NCI-H2227 (cell line): ENCODE data around the gene CPLX1.

ENCODE experiments used
- DNase-seq: peaks from one replicate; lab custom pipeline; 2025; ENCODE audit not compliant: unreplicated experiment; lab: John Stamatoyannopoulos, UW

Gene CPLX1

DNA sequence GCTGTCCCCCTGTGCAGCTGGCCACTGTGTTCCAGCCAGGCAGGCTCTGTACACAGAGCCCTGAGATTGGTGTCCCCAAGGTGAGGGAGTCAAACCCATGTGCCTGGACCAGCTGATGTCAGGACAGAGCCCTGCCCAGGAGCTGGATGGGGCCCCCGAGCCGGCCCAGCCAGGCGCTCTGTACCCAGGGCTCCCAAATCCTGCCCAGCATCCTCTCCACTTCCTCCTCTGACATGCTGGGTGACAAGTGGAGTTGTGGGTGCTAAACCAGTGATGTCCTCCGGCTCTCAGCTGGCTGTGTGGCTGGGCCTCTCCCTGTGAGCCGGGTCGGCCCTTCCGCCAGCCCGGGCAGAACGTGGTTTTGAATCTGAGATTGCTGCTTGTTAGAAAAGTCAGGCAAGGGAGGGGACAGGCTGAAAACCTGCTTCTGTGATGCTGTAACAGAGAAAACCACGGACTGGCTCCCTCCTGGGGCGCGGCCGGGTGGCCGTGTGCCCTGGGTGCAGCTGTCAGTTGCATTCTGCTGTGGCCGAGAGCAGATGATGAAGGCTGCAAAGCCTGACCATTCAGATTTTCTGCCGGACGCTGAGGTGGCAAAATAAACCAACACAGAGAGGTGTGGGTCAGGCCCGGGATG lies 7.9 kb upstream of the CPLX1 start:
- DNase-seq, result no peak

DNA sequence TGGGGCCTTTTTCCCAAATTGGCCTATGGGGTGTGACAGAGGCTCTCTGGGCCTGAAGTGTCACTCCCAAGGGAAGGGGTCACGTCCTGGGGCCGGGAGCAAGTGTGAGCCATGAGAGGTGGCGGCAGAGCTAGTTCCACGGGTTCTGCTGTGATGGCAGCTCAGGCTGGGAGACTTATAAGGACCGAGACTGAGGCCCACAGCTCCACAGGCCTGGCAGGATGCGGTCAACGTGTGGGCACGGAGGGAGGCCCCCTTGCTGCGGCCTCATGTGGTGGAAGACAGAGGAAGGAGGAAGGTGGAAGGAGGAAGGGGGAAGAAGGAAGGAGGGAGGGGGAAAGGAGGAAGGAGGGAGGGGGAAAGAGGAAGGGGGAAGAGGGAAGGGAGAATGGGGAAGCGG lies 7.2 kb upstream of the CPLX1 start:
- no peak for DNase-seq

DNA sequence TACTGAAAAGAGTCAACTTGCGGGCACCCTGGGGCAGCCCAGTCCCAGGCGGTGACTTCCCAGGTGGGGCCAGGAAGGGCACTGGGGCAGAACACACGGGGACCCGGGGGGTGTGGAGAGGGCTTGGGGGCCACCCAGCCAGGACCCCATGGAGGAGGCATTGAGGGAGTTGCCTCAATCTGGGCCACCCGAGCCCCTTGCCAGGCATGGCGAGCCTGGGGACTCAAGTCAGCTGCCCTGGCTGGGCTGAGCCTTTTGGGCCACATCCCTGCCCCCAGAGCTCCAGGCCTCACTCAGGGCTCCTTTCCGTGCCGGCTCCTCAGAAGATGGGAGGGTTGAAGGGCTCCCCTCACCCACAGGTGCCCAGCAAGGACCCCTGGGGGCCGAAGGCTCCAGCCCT lies 6.6 kb upstream of the CPLX1 start:
- DNase-seq, result no peak

DNA sequence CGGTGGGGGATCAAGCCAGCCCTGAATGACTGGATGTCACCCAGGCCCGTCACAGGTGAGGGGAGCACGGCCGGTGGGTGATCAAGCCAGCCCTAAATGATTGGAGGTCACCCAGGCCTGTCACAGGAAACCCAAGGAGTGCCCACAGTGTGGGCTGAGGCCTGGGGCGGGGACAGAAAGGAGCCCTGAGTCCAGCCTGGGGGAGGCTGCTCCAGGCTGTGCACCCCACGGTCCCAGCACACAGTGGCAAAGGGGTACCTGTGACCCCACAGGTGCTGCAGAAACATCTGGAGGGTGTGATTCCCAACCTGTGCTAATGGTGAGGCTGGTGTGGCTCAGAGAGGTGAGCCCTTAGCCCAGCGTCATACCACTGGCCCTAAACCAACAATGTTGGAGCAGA lies 6.2 kb upstream of the CPLX1 start:
- DNase-seq, result no peak

DNA sequence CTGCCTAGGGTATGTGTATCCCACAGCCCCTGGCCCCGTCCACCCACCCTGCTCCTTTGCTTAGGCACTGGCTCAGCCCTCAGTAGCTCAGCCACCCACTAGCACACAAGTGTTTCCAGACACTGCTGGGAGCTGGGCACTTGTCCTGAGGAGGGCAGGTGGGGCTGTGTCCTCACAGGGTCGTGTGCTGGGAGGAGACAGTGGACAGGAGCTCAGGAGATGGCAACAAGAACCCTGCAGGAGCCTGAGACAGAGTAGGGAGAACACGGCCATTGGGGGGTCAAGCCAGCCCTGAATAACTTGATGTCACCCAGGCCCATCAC lies 5.5 kb upstream of the CPLX1 start:
- DNase-seq, result no peak

DNA sequence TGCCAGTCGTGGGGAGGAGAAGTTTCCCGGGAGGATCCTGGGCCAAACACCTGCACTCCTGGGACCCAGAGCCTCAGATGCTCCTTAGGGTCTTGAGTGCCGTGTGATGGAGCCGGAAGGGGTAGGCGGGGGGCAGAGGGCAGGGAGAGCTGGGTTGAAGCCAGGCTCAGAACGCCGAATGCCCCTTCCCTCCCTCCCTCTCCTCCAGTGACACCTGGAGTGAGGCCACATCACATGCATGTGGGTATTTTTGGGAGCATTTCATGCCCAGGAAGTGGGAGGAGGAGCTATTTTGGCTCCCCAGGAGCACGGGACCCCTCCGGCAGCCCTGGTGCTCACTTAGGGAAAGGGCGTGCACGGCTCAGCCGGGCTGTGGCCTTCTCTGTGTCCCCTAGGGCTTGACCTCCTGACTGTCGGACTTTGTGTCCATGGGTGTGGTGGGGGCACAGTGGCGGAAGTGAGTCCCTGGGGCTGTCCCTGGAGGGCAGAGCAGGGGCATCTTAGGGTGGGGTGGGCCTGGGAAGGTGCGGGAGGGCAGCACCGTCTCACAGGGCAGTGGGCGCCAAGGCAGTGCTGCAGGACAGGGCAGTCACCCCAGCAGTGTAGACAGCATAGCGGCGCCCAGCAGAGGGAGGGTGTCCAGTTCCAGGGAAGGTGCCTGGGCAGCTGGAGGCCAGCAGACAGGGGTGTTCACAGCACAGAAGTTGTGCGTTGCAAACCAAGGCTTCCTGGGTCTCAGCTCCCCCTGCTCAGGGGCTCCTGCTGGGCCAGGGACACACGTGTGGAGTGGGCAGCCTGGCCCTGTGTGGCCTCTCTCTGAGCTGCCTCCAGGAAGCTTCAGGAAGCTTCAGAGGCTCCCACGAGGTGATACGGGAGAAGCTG lies 4.9 kb upstream of the CPLX1 start:
- DNase-seq, result no peak

DNA sequence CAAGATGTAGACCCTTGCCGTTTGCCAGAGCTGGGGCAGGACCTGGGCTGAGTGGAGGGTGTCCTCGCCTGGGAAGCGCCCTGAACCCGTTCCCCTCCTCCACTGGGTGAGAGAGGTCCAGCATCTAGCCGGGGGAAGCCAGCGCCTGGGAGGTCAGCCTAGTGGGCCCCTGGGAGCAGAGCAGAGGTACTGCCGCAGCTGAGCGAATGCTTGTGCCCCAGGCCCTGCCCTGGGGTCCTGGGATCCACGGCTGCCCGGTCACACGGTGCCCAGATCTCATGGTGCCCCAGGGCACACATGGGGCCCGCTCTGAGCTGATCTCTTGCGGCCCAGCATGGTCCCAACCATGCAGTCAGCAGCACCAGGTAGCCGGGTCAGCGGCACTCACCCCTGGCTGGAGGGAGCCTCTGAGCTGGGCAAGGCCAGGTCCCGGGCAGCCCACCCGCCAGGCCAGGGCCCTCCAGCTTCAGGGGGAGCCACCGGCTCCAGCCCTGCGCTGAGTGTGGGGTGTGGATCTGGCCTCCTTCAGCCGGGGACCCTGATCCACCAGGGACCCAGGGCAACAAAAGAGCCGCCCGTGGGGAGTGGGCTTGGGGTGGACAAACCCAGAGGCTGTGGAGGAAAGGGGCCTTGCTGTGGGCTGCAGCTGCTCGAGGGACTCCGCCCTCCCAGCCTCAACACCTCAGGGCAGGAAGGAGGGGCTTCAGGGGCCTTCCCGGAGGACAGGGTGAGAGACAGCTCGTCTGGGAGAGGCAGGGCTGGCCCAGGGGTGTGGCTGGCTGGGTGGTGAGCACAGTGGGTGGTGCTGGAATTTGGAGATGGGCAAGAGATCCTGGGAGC lies 4.1 kb upstream of the CPLX1 start:
- no peak for DNase-seq

DNA sequence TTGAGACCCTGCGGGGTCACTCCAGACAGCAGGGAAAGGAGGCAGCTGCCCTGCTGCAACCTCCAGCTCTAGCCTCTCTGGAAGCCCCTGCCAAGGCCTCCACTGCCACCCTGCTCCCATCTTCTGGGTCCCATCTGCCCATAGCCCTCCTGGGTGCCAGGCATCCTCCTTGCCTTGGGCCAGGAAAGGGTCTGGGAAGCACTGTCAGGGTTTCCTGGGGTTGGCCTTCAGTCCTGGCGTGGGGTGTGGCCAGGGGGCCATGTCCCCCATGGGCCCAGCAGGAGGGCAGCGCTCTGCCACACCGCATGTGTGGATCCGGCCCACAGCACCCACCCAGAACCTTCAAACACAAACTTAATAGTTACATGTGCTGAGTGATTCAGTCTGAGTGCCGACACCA lies 3.4 kb upstream of the CPLX1 start:
- DNase-seq, result no peak

DNA sequence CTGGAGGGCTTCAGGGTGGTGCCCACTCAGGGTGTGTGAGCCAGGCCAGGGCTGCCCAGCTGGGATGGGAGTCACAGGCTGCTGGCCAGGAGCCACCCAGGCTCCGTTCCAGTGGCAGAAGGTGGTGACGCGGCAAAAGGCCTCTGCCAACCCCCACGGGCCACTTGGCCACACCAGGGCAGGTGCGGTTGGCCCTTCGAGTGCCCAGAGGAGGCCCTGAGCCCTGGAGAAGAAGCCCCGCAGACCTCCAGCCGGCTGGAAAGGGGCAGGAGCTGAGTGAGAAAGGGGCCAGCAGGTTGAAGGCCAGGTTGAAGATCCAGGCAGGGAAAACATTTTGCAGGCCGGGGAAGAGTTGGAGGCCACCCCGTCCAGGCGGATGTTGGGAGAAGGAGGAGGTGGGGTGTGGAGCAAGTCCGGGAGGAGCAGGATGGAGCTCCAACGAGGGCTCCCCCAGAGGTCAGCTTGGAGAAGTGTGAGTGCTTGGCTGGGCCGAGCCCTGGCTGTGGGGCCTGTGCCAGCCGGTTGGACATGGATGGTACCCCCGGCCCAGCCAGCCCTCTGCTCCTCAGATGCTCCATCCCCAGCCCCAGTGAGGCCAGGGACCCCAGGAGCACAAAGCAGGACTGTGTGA lies 2.8 kb upstream of the CPLX1 start:
- DNase-seq, result no peak

DNA sequence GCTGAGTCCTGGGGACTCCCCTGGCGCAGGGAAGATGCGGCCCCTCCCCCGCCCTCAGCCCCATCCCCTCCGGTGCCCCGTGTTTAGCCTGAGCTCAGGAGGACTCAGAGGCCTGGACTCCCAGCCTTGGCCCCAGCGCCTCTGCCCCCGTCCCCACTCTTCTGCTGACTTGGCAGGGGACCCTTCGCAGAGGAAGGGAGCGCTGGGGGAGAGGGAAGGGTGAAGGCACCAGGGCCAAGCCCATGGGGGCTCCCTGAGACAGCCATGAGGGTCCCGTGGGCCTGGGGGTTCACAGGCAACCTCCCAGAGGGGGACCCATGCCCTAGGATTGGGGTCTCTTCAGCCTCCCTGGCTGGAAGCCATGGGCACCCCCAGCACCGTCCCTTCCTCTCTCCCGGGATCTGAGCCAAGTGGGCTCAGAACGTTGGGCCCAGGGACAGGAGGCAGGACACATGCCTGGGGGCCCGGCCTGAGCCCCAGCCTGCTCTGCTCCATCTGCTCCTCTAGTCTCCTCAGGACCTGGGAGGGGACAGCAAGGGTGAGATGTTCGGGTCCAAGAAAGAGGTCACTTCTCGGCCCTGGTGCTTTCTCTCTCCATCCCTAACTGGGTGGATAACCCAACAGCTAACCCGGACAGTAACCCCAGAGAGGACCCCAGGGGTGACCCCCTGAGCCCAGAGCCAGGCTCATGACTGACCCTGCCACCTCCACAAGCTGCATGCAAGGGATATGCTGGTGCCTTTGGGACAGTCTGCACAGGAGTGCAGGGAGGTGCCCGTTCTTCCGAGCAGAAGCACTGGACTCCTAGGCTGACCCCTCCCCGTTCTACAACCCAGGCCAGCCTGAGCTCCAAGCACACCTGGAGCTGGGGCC lies 1.5 kb upstream of the CPLX1 start:
- no peak for DNase-seq

DNA sequence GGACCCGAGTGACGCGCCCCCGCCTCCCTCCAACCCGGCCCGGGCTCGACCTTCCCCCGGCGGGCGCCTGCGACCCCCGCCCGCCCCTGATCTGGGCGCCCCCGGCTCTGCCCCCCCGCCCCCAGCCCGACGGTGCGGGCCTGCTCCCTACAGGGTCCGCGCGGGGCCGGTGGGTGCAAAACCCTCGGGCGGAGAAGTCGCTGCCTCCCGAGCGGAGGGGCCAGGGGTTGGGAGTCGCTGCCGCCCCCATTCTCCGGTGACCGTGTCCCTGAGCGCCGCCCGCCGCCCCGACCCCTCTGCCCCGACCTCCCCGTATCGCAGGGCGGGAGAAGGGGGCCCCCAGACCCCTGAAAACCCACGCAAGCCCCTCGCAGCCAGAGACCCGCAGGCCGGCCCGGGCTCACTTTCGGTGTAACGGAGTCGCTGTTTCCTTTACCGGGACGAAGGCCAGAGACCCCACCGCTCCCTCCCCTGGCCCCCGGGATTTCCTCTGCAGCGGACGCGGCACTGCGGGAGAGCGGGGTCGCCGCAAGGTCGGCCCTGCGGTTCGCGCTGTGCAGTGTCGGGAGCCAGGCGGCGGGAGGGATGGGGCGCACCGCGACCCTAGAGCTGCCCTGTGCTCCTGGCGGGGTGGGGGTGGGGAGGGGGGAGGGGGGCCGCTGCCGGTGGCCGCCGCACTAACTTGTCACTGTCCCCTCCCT lies 729 bp upstream of the CPLX1 start:
- DNase-seq, result peak; percentile 26

DNA sequence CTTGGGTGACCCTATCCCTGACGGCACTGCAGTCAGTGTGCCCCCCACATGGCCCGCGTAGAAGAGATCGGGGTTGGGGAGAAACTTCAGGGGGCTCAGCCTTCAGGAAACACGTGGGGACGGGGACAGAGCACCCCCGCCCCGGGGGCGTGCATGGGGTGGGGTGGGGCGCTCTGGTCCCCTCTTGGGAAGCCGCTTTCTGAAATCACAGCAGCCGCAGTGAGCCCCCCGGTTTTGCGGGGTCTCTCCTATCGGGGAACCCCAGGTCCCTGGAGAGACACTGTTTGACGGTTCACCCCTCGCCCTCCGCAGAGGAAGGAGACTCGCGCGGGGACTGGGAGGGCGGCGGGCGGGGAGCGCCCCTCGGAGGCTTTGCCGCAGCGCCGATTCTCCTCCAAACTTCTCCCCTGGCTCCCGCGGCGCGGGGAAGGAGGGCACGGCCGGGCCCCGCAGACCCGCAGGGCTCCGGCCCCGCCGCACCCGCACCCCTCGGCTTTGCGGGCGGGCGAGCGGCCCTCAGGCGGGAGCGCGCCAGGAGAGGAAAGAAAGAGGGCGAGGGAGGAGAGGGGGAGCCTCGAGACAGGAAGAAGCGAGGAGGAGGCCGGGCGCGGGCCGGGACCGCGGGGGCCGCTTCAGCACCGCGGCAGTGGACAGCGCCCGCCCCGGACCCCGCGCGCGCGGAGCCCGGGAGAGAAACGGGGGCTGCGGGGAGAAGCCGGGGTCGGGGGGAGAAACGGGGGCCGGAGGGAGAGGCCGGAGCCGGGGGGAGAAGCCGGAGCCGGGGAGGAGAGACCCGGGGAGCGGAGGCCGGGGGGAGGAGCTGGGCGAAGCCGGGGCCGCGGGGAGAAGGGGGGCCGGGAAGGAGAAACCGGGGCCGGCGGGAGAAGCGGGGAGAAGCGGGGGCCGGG lies 612 bp downstream of the CPLX1 start:
- DNase-seq, result peak; percentile 22

DNA sequence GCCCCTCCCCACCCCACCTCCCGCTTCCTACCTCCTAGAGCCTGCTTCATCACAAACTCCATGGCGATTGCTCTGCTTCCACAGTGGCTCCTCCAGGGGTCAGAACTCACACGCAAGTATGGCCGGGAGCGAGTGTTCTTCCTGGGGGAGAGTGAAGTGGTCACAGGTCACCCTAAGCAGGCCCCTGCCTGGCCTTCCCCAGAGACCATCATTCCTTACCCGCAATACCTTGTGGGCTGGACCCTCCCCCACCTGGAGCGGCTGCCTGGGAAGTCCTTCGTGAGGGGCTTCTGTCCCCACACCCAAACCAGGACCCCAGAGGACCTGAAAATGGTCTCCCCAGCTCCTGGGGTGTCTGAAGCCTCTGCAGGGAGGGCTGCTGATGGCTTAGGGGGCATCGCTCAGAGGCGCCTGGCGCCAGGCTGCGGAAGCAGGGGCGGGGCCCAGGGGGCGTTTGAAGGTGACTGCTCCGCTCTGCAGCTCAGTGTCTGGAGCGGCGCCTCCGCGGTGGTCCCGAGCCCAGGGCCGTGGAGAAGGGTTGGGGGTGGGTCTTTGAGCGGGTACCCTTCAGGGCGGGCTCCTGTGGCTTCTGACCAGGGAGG lies 1.4 kb downstream of the CPLX1 start:
- DNase-seq, result peak; percentile 32

DNA sequence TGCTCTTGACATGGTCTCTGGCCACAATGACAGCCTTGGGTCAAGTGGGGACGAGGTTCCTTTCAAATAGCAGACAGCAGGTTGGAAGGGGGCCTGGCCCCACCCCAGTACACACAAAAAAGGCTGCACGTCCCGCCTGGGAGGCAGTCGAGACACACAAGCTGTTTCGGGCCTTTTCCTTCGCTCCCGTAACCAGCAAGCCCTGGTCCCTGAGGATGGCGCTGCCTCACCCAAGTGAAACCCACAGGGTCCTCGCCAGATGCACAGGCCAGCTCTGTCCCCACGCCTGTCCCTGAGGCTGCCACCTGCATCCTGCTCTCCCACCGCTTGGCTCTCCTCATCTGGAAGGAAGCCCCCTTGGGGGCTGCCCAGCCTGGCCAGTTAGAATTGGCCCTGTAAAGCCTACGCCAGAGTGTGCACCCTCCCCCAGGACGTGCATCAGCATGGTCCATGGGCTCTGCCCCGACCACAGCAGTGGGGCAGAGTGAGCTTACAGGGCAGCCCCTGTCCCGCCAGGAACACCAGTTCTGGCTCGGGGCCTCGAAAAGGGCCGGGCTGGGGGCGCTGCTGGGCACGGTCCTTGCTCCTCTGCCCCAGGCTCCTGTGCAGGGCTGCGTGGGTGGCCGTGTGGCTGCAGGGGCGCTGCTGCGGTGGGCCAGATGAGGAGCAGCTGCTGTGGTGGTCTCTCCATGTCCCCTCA lies 2.0 kb downstream of the CPLX1 start:
- no peak for DNase-seq

DNA sequence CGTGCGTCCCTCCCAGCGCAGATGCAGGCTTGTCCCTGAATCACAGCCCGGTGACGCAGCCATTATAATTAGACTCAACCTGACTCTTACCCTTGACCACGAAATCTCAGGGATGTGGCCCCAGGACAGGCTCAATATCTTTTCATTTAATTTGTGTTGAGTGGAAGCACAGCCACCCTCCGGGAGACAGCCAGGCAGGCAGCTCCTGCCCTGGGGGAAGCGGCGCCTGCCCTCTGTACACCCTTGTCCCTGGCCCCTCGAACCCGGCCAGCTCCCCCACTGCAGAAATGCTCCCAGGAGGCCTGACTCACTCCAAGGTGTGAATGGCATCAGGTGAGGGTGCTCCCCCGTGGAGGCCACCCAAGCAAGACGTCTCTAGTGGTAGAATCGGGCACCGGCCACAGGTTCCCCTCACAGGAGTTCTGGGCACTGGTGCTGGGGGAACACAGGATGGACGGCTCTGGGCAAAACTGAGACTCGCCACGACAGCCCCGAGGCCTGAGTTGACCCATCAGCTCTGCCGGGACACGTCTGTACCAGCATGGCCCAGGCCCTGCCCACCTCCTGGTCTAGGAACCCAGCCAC lies 2.7 kb downstream of the CPLX1 start:
- DNase-seq, result no peak

DNA sequence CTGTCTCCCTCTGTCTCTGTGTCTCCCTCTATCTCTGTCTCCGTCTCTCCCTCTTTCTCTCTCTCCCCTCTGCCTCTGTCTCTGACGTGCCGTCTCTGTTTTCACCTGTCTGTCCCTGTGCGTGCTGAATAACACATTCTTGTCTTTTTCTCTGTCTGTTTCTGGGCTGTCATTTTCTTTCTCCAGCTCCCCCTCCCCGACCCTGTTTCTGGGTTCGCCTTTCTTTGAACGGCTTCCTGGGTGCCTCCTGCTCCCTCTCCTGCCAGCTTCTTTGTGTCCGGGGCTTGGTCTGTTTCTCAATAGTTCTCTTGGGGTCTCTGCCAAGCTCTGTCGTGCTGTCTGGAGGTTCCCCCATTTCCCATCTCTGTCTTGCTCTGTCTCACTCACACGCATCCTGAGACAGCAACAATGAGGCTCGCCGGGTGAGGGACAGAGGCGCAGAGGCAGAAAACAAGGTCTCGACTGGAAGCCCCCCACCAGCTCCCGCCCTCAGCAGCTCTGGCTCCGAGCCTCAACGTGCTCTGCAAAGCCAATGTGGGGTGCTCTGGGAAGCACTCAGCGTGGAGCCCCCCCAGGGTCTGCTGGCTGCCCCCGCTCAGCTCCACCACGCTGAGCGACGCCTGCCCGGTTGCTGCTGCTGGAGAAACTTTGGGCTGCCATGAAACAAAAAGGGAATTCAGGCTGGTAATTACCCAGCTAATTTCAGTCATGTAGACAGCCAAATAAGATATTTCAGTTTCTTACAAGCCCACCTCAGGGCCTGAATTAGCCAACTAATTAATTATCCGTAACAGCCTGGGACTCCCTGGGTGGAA lies 3.4 kb downstream of the CPLX1 start:
- DNase-seq, result no peak

DNA sequence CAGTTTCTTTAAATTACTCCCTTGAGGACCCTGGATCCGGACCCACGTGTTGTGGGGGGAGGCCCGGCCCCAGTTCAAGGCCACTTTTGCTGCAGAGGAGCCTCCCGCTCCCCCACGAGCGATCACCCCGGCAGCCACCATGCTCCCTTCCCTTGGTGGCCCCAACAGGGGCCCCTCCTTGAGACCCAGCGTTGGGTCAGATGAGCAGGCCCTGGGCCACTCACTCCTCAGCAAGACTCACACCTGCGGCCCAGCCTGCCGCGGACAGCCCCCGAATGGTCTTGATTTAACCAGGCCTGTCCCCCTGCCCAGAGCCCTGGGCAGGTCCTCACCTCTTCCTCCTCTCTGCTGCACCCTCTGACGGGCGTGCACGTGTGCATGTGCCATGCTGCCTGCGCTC lies 4.3 kb downstream of the CPLX1 start:
- no peak for DNase-seq
